ENCODE data around the gene HSPB6. TPM values are rescaled to one million over a fixed set of nuclear protein-coding genes. Genes with fewer than 3 reads are reported as not detected.
A peak's percentile ranks its signal among the peaks of the same experiment; 100 is the strongest.
"Not testable (repeated sequence)": the region's sequence is repeated elsewhere in the genome, so short reads cannot be mapped to it uniquely, and the experiment has no call there.

Gene HSPB6
- total RNA-seq, 1 experiment from 2014 or later, result 0.47 TPM

GRCh38 chr19:35731779-35732405 lies 24.9 kb downstream of the HSPB6 start:
- no peak for DNase-seq (ENCODE audit: low read depth)

- no peak for DNase-seq (ENCODE audit: low read depth)
These were observed 25.5 kb downstream of the HSPB6 start for GRCh38 chr19:35731353-35731752.

GRCh38 chr19:35730326-35730725 lies 26.5 kb downstream of the HSPB6 start:
- no peak for DNase-seq (ENCODE audit: low read depth)

DNA sequence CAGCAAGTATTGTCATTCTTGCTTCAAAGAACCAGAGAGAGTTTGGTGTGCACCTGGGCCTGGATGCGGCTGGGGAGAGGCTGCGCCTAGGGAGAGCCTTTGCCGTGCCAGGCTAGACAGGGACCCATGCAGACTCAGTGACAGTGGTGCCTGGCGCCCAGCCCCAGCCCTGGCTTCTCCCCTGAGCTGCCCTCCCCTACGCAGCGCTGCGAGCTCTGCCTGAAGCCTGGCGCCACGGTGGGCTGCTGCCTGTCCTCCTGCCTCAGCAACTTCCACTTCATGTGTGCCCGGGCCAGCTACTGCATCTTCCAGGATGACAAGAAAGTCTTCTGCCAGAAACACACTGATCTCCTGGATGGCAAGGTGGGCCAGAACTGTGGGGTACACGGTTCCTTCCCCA lies 27.1 kb downstream of the HSPB6 start:
- DNase-seq (ENCODE audit: low read depth), result no peak

- DNase-seq (ENCODE audit: low read depth), result no peak
These were observed 27.8 kb downstream of the HSPB6 start for GRCh38 chr19:35729021-35729420.

GRCh38 chr19:35727956-35728706 lies 28.7 kb downstream of the HSPB6 start:
- no peak for DNase-seq (ENCODE audit: low read depth)

DNA sequence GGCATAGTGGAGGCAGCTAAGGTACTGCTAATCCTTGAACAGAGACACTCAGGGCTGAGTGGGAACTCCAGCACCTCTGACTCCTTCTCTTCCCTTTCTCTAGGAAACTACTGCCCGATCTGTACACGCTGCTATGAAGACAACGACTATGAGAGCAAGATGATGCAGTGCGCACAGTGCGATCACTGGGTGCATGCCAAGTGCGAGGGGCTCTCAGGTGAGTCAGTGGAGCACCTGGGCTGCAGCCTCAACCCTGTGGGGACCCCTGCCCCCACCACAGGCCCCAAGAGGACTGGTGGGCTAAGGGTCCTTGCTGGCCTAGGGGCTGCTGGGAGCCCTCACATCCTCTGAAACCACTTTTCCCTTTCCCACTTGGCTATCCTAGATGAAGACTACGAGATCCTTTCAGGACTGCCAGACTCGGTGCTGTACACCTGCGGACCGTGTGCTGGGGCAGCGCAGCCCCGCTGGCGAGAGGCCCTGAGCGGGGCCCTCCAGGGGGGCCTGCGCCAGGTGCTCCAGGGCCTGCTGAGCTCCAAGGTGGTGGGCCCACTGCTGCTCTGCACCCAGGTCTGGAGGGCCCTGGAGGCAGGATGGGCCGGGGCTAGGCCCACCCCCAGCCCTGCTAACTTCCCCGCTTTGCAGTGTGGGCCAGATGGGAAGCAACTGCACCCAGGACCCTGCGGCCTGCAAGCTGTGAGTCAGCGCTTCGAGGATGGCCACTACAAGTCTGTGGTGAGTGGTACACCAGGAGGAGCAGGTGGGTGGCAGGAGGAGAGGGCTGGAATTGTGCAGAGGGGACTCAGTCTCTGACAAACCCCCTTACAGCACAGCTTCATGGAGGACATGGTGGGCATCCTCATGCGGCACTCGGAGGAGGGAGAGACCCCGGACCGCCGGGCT lies 29.5 kb downstream of the HSPB6 start:
- no peak for DNase-seq (ENCODE audit: low read depth)

DNA sequence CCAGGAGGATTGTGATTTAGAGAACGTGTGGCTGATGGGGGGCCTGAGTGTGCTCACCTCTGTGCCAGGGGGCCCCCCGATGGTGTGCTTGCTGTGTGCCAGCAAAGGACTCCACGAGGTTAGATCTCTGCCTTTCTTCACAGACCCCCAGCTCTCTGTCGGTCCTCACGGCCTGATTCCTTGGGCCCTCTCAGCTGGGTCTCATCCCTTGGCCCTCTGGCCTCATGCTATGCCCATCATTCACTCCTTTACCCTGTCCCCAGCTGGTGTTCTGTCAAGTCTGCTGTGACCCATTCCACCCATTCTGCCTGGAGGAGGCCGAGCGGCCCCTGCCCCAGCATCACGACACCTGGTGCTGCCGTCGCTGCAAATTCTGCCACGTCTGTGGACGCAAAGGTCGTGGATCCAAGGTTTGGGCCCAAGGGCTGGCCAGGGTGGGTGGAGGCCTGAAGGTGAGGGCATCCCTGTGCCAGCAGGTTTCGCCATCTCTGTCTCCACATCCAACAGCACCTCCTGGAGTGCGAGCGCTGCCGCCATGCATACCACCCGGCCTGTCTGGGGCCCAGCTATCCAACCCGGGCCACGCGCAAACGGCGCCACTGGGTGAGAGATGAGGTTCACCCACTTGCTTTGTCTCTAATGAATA lies 31.5 kb downstream of the HSPB6 start:
- no peak for DNase-seq (ENCODE audit: low read depth)

DNA sequence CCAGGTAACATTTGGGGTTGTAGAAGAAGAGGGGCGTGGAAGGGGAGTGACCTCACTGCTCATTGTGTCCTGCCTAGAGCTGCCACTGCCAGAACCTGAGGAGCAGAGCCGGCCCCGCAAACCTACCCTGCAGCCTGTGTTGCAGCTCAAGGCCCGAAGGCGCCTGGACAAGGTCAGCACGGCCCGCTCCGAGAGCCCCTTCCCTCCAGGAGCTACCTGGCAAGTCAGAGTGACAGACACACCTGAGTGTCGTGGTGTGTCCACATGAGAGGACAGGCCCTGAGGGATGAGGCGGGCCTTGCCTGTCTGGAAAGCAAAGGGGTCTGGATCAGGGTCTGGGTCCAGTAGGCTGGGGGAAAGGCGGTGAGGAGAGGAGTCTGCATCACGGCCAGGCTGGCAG lies 32.3 kb downstream of the HSPB6 start:
- no peak for DNase-seq (ENCODE audit: low read depth)

GRCh38 chr19:35724132-35724531 lies 32.7 kb downstream of the HSPB6 start:
- DNase-seq (ENCODE audit: low read depth), result not testable (repeated sequence)

DNA sequence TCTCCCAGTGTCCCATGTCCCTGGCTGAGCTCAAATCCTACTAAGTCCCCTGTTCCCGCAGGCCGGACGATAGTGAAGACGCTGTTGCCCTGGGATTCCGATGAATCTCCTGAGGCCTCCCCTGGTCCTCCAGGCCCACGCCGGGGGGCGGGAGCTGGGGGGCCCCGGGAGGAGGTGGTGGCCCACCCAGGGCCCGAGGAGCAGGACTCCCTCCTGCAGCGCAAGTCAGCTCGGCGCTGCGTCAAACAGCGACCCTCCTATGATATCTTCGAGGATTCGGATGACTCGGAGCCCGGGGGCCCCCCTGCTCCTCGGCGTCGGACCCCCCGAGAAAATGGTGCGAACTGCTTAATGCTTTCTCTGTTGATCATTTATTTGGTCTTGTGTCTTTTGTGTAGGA lies 33.2 kb downstream of the HSPB6 start:
- no peak for DNase-seq (ENCODE audit: low read depth)

DNA sequence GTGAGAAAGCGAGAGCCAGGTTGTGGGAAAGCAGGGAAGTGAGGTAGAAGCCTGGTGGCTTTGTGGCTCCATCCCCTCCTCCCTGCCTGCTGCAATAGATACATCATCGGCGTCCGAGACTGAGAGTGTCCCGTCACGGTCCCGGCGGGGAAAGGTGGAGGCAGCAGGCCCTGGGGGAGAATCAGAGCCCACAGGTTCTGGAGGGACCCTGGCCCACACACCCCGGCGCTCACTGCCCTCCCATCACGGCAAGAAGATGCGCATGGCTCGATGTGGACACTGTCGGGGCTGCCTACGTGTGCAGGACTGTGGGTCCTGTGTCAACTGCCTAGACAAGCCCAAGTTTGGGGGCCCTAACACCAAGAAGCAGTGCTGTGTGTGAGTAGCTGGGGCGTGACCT lies 33.9 kb downstream of the HSPB6 start:
- no peak for DNase-seq (ENCODE audit: low read depth)

- no peak for DNase-seq (ENCODE audit: low read depth)
These were observed 34.4 kb downstream of the HSPB6 start for GRCh38 chr19:35722461-35722860.

DNA sequence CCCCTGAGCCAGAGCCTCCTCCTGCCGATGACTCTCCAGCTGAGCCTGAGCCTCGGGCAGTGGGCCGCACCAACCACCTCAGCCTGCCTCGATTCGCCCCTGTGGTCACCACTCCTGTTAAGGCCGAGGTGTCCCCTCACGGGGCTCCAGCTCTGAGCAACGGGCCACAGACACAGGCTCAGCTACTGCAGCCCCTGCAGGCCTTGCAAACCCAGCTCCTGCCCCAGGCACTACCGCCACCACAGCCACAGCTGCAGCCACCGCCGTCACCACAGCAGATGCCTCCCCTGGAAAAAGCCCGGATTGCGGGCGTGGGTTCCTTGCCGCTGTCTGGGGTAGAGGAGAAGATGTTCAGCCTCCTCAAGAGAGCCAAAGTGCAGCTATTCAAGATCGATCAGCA lies 35.5 kb downstream of the HSPB6 start:
- no peak for DNase-seq (ENCODE audit: low read depth)

GRCh38 chr19:35720648-35721047 lies 36.2 kb downstream of the HSPB6 start:
- no peak for DNase-seq (ENCODE audit: low read depth)

GRCh38 chr19:35720163-35720524 lies 36.7 kb downstream of the HSPB6 start:
- DNase-seq (ENCODE audit: low read depth), result no peak

- DNase-seq (ENCODE audit: low read depth), result no peak
These were observed 37.2 kb downstream of the HSPB6 start for GRCh38 chr19:35719402-35720162.

GRCh38 chr19:35718345-35719041 lies 38.3 kb downstream of the HSPB6 start:
- peak; percentile 30 for DNase-seq (ENCODE audit: low read depth)

DNA sequence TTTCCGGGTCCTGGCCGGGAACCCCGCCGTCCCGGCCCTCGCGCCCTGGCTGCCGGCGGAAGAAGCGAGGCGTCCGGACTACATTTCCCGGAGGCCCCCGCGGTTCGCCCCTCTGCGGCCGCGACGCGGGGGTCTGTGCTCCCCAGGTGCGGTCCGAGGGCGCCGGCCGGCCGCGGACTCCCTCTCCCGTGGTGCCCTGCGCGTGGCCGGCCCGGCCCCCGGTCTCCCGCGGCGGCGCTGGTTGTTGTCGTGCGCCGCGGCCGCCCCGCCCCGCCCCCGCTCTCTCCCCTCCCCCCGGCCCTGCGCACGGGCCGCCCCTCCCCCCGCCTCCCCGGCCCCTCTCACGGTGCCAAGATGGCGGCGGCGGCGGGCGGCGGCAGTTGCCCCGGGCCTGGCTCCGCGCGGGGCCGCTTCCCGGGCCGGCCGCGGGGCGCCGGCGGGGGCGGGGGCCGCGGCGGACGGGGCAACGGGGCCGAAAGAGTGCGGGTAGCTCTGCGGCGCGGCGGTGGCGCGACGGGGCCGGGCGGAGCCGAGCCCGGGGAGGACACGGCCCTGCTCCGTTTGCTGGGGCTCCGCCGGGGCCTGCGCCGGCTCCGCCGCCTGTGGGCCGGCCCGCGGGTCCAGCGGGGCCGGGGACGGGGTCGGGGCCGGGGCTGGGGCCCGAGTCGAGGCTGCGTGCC lies 39.0 kb downstream of the HSPB6 start, which contains the start of gene KMT2B:
KMT2B (plus strand) TSS at position 339 of the 680 bp plus-strand sequence; CDS start at position 355, 16 bp downstream.
- no peak for DNase-seq (ENCODE audit: low read depth)
